Testis (tissue), 3 donors: ENCODE results near the gene IPMK. TPM values are rescaled to one million over a fixed set of nuclear protein-coding genes. Genes with fewer than 3 reads are reported as not detected.

Experiments used
- DNase-seq: peaks from one replicate; pipeline ENCODE4 v3.0.0-alpha.2; 2019
- H3K27ac ChIP-seq, 2 donors: fragments of 200-600 bp; sonication (generic); one replicate each; pipeline ENCODE4 v1.5.1; 2019
- H3K27me3 ChIP-seq: fragments of 200-600 bp; sonication (generic); one replicate; pipeline ENCODE4 v1.5.1; 2019
- H3K36me3 ChIP-seq: fragments of 200-600 bp; sonication (generic); one replicate; pipeline ENCODE4 v1.5.1; 2017; ENCODE audit warnings: low read depth; ENCODE audit errors: missing control alignments
- H3K4me1 ChIP-seq: fragments of 200-600 bp; sonication (generic); one replicate; pipeline ENCODE4 v1.5.1; 2019
- H3K4me3 ChIP-seq, 2 donors: fragments of 200-600 bp; sonication (generic); one replicate each; pipeline ENCODE4 v1.5.1; 2017 to 2019
- H3K9me3 ChIP-seq: fragments of 200-600 bp; sonication (generic); one replicate; pipeline ENCODE4 v1.5.1; 2017
- POLR2A ChIP-seq: fragments of 450-650 bp; IDR thresholded peaks from one replicate; pipeline ENCODE4 v1.6.1; 2017; ENCODE audit warnings: antibody characterized with exemption, mild to moderate bottlenecking, moderate library complexity
- WGBS, 2 donors: methylation state at CpG; one replicate each; pipeline ENCODE4 v1.1.5; 2018; 5-methylcytosine and 5-hydroxymethylcytosine counted together
- intact Hi-C: fragments of 100-400 bp; cut with DNase I; formaldehyde crosslinking; loops from one replicate; pipeline ENCODE4 v1.15.1; 2023; ENCODE audit warnings: low total_unique reads
- polyA plus RNA-seq: library from polyadenylated mRNA; stranded (reverse); fragments of 350-450 nt; fragmentation: Illumina TruSeq; extraction: RNeasy Lipid Tissue Mini Kit (QIAGEN cat#74804); gene quantifications from one replicate; pipeline ENCODE4 v1.2.3, GENCODE V29; 2014; ENCODE audit warnings: low read depth, low replicate concordance; ENCODE audit not compliant: insufficient read depth
- total RNA-seq, 2 donors: library from RNA; depleted of rRNA; stranded (reverse); fragments of >200 nt; gene quantifications; one replicate each; pipeline ENCODE4 v1.2.3, GENCODE V29; 2016
- TF ChIP-seq, protein P1 (sequence below), 3 experiments: fragments of 450-650 bp in 2 of 3; fragments of 200-600 bp in 1 of 3; sonication (generic) in 1 of 3; IDR thresholded peaks; one replicate each; pipeline ENCODE4 v1.5.1; 2016 to 2019; ENCODE audit warnings: antibody characterized with exemption in 3 of 3, mild to moderate bottlenecking in 2 of 3, moderate library complexity in 1 of 3

Gene IPMK
- total and polyA plus RNA-seq, 3 donors from 2014 or later = 3.3 to 4.3 (median 3.7) TPM

DNA sequence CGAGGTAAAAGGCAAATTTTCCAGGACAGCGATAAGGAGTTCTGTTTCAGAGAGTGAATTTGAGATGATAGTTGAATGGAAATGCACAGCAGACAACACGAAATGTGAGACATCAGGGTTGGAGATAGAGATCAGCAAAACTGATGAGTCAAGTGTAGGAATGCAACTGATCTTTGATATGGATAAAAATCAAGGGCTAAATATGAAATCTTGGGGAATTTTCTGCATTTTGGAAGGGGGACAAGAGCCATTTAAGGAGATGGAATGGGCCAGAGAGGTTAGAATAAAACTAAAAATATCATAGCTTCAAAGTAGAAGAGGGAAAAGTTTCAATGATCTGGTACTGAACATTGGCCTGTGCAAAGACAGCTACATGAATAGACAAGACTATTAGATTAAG lies 12.8 kb upstream of the IPMK start:
- H3K27me3 ChIP-seq = no peaks in the 10 kb centered on the region
- TF ChIP-seq, protein P1, sequence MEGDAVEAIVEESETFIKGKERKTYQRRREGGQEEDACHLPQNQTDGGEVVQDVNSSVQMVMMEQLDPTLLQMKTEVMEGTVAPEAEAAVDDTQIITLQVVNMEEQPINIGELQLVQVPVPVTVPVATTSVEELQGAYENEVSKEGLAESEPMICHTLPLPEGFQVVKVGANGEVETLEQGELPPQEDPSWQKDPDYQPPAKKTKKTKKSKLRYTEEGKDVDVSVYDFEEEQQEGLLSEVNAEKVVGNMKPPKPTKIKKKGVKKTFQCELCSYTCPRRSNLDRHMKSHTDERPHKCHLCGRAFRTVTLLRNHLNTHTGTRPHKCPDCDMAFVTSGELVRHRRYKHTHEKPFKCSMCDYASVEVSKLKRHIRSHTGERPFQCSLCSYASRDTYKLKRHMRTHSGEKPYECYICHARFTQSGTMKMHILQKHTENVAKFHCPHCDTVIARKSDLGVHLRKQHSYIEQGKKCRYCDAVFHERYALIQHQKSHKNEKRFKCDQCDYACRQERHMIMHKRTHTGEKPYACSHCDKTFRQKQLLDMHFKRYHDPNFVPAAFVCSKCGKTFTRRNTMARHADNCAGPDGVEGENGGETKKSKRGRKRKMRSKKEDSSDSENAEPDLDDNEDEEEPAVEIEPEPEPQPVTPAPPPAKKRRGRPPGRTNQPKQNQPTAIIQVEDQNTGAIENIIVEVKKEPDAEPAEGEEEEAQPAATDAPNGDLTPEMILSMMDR (IDR thresholded peaks at IDR 0.05) = no peak
- no peak for TF ChIP-seq POLR2A
- no peaks in the 10 kb centered on the region for H3K4me1 ChIP-seq
- no peak overlapping the region for H3K27ac ChIP-seq
- H3K4me3 ChIP-seq = no peak overlapping the region
- WGBS, 2 donors = 83 to 95% methylated on average over 3 of the region's 3 CpGs
- intact Hi-C loops = no loop called here
- no peak for DNase-seq
- no peaks in the 10 kb centered on the region for H3K9me3 ChIP-seq
- H3K36me3 ChIP-seq = no peaks in the 10 kb centered on the region

DNA sequence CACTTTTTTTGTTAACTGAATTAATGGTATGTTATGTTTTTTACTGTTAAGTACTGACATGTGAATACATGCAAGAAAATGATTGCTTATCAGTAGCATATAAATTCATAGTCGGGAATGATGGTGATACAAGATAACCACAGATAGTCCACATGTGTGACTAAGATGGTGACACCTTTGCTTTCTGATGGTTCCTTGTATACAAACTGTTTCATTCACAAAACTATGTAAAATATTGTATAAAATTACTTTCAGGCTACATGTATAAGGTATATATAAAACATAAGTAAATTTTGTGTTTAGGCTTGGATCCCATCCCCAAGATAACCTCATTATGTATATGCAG lies 11.2 kb upstream of the IPMK start:
- no peaks in the 10 kb centered on the region for H3K27me3 ChIP-seq
- no peak overlapping the region for H3K4me3 ChIP-seq
- H3K9me3 ChIP-seq = no peaks in the 10 kb centered on the region
- no peak for DNase-seq
- no peaks in the 10 kb centered on the region for H3K36me3 ChIP-seq
- intact Hi-C loops = no loop called here
- no peak overlapping the region for H3K27ac ChIP-seq
- WGBS, 2 donors = 87 to 95% methylated on average over 1 of the region's 1 CpG
- TF ChIP-seq, protein P1 (IDR thresholded peaks at IDR 0.05) = no peak
- no peak for TF ChIP-seq POLR2A
- H3K4me1 ChIP-seq = no peaks in the 10 kb centered on the region

DNA sequence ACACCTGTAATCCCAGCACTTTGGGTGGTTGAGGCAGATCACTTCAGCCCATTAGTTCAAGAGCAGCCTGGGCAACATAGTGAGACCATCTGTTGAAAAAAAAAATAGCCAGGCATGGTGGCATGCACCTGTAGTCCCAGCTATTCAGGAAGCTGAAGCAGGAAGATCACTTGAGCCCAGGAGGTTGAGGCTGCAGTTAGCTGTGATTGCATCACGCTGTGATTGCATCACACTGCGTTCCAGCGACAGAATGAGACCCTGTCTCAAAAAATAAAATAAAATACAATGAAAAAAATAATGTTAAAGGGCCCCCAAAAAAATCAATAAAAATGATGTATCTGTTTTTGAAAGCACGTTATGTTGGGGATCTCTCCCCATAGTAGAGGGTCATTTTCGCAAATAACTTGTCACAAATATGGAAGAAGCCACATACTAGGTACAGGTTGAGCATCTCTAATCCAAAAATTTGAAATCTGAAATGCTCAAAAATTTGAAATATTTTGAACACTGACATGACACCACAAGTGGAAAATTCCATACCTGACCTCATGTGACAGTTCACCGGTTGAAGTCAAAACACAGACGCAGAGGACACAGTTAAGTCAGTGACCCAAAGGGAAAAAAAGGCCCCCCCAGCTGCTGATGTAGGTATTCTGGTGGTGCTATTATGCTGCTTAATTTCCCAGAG lies 10.7 kb upstream of the IPMK start:
- TF ChIP-seq POLR2A = no peak
- TF ChIP-seq, protein P1 (IDR thresholded peaks at IDR 0.05) = no peak
- Histone ChIP-seq H3K36me3 (no peaks in the 10 kb centered on the region), H3K27ac (no peak overlapping the region), H3K27me3 (no peaks in the 10 kb centered on the region), H3K9me3 (no peaks in the 10 kb centered on the region), H3K4me1 (no peaks in the 10 kb centered on the region), H3K4me3 (no peak overlapping the region)
- 90 to 95% methylated on average over 7 of the region's 7 CpGs for WGBS, 2 donors
- intact Hi-C loops = no loop called here
- no peak for DNase-seq

DNA sequence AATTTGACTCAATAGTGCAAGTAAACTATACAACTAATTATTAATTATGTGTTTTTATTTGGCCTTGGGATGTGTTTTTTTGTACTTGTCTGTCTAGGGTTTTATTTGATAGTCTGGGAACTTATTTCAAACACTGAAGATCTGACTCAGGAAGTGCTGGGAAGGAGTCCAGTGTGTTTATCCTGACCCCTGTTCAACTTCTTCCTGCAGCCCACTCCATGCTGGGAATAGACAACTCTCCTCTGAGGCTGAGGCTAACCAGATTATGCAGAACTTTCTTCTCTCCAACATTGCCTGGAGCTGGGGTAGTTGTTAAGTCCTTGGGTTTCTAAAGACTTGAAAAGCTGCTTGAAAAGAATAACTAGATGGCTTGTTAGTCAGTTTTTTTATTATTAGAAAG lies 8.2 kb upstream of the IPMK start:
- DNase-seq = no peak

DNA sequence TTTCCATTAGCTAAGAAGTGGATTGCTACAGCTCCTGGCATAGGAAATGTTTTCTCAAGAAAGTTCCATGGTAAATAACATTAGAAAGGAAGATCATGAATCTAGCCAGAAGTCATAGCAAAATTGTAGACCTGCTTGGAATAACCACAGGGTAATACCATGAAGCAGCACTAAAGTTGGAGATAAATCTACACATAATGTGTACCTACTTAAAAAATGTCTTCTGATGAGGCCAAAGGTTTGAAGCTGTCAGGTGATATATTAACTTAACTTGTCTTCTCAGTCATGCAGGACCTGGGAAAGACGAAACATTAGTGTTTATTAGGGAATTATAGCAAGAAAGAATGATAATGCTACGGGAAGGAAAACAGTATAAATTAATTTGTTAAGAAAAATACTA lies 7.6 kb upstream of the IPMK start:
- TF ChIP-seq POLR2A = no peak
- TF ChIP-seq, protein P1 (IDR thresholded peaks at IDR 0.05) = no peak
- intact Hi-C loops = no loop called here
- Histone ChIP-seq H3K4me1 (no peaks in the 10 kb centered on the region), H3K9me3 (no peaks in the 10 kb centered on the region), H3K4me3 (no peak overlapping the region), H3K36me3 (no peaks in the 10 kb centered on the region), H3K27me3 (no peaks in the 10 kb centered on the region), H3K27ac (no peak overlapping the region)
- 63 to 69% methylated on average over 2 of the region's 2 CpGs for WGBS, 2 donors
- no peak for DNase-seq

More for the DNA sequence above, 8.2 kb upstream of the IPMK start:
- Histone ChIP-seq H3K9me3 (no peaks in the 10 kb centered on the region), H3K4me3 (no peak overlapping the region), H3K27ac (no peak overlapping the region), H3K36me3 (no peaks in the 10 kb centered on the region), H3K4me1 (no peaks in the 10 kb centered on the region), H3K27me3 (no peaks in the 10 kb centered on the region)
- no peak for TF ChIP-seq POLR2A
- TF ChIP-seq, protein P1 (IDR thresholded peaks at IDR 0.05) = no peak
- intact Hi-C loops = no loop called here
